GM19025 (cell line): ENCODE data around the gene OR6Y1.

Source experiments
- ATAC-seq: cut with Tn5 transposase; IDR thresholded peaks from one replicate; pipeline ENCODE4 v1.9.1; 2021; ENCODE audit warnings: mild to moderate bottlenecking, low read depth, moderate library complexity; ENCODE audit not compliant: unreplicated experiment

Gene OR6Y1

GRCh38 chr1:158554352-158554751 is at the start of gene OR6Y1:
OR6Y1 (minus strand) TSS chr1:158554405; CDS start chr1:158548105, 6,300 bp downstream.
- no peak for ATAC-seq

GRCh38 chr1:158600735-158601134 is 46.5 kb upstream of the OR6Y1 start:
- no peak for ATAC-seq

DNA sequence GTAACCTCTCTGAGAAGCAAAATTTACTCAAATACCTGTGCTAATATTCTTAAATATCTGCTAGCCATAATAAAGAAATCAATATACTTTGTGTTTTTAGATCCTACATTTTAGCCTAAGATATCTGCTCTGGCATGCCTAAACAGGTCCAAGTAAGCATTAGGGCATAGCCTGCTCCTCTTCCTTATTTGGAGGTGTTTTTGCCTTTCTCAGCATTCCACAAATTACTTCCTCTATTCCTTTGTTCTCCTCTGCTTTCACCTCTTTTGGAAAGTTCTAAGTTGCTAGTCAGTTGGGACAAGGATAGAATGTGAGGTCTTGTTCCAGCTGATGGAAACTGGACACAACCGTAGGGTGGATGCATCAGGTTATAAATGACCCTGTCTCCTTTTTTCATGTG is 32.7 kb upstream of the OR6Y1 start:
- no peak for ATAC-seq

- no peak for ATAC-seq
These were observed 29.8 kb upstream of the OR6Y1 start for GRCh38 chr1:158583962-158584361.

GRCh38 chr1:158579733-158580132 is 25.5 kb upstream of the OR6Y1 start, which contains the start of gene OR10X1:
OR10X1 (minus strand) TSS chr1:158579899; CDS start chr1:158579899, 0 bp downstream.
- ATAC-seq = no peak

GRCh38 chr1:158577561-158577960 is 23.4 kb upstream of the OR6Y1 start:
- no peak for ATAC-seq

GRCh38 chr1:158572226-158572625 is 18.0 kb upstream of the OR6Y1 start:
- no peak for ATAC-seq

DNA sequence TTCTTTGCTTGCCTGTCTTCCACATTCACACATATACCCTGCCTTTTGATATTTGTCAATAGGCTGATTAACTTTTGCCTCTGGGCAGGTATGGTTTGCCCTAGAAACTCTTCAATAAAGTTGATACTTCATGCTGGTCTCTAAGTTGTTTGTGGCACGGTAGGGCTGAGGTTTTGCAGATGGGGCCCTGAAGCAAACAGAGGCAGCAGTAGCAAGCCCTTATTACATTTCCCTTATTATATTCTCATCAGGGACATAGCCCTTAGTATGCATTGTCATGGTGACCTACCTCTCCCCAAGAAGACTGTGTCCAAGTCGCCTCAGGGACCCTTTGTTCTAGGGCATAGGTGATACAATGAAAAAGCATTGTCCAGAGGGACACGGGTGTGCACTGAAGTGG is 16.3 kb upstream of the OR6Y1 start, which contains the start of gene OR6P1:
Gene OR6P1, minus strand, starts transcription at position 101 of the 400 bp plus-strand sequence. CDS start 6,976 bp downstream, outside the sequence.
- no peak for ATAC-seq

GRCh38 chr1:158564608-158565007 is 10.4 kb upstream of the OR6Y1 start:
- no peak for ATAC-seq

GRCh38 chr1:158563853-158564252 is 9.6 kb upstream of the OR6Y1 start:
- no peak for ATAC-seq

- no peak for ATAC-seq
These were observed 5.5 kb upstream of the OR6Y1 start for GRCh38 chr1:158559696-158560095.

- ATAC-seq = no peak
These were observed 1.9 kb downstream of the OR6Y1 start for GRCh38 chr1:158552296-158552695.

DNA sequence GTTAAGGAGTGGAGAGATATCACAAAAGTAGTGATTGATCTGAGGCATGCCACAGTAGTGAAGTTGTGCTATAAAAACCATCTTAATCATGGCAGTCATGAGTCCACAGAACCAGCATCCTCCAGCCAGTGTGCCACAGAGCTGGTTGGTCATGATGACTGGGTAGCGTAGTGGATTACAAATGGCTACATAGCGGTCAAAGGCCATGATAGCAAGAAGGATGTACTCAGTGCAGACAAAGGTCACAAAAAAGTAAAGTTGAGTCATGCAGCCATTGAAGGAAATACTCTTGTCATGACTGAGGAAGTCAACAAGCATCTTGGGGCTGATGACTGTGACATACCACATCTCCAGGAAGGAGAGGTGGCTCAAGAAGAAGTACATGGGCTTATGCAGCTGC is 6.7 kb downstream of the OR6Y1 start:
- ATAC-seq = no peak

DNA sequence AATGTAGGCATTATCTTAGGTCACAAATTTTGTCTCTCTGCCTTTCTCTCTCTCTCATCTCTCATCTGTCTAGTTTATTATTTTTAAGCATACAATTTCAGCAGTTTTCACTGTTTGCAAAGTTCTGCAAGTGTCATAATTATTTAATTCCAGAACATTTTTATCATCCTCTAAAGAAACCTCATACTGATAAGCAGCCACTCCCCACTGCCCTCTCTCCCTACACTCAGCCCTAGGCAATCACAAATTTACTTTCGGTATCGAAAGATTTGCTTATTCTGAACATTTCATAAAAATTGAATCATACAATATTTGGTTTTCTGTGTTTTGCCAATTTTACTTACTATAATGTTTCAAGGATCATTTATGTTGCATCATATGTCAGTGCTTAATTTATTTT is 16.6 kb downstream of the OR6Y1 start:
- ATAC-seq = no peak

DNA sequence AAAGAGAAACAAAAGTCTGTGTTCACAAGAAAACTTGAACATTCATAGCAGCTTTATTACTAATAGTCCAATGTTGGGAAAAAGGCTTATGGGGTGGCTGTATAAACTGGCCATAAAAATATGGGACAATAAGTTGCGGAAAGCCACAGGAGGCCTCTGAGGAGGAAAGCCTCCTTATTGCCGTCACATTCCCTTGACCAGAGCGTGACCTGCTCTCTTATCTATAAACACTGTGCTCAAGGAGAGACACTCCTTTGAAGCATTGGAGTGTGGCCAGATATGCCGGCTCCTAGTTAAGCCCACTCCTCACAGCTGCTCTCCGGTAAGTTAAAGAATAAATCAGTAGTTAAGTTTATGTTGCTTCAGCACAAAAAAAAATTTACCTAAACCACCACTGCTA is 19.7 kb downstream of the OR6Y1 start:
- no peak for ATAC-seq

- ATAC-seq = no peak
These were observed 26.9 kb downstream of the OR6Y1 start for GRCh38 chr1:158527190-158527815.

GRCh38 chr1:158521666-158522058 is 32.5 kb downstream of the OR6Y1 start:
- no peak for ATAC-seq

GRCh38 chr1:158520955-158521665 is 33.1 kb downstream of the OR6Y1 start:
- no peak for ATAC-seq

- ATAC-seq = no peak
These were observed 34.2 kb downstream of the OR6Y1 start for GRCh38 chr1:158520021-158520420.

GRCh38 chr1:158516966-158517365 is 37.2 kb downstream of the OR6Y1 start:
- no peak for ATAC-seq

- no peak for ATAC-seq
These were observed 44.6 kb downstream of the OR6Y1 start for GRCh38 chr1:158509471-158510156.
